GM21515 (cell line): ENCODE measurements around the gene MTTP.

Experiments
- ATAC-seq: cut with Tn5 transposase; IDR thresholded peaks from one replicate; pipeline ENCODE4 v1.9.1; 2021; ENCODE audit not compliant: unreplicated experiment

MTTP gene

DNA sequence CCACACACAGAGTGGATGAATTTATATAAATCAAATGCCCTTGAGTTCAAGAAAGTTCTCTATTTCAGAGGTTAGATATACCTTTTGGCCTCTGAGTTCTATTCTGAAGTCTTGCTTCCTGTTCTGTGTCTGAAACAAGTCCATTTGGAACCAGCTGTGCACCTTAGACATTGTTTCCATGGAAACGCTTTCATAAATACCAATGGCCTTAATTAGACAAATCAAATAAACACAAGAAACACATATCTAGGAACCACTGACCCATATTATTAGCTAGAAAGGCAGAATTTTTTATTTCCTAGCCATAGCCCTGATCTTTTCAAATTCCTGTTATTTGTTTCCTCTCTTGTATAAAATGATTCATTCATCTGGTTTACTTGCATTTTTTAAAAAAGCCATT lies 91.4 kb downstream of the MTTP start:
- ATAC-seq, result no peak

DNA sequence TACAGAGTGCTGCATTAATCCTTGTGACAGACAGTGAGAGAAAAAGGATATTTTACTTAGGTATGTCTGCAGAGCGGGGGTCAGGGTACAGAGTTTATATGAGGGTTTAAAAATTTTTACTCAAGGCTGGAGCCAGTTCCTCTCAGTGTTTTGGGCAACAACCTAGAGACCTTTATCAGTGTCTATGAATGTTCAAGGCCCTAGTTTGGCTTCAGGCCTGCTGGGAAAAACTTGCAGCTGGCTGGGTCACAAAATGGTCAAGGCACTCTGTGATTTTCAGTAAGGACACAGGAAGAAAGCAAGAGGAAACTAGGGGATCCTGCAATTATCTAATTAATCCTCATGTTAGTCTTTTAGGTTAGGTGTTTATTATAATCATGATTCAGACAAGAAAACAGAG lies 93.8 kb downstream of the MTTP start:
- ATAC-seq, result no peak

DNA sequence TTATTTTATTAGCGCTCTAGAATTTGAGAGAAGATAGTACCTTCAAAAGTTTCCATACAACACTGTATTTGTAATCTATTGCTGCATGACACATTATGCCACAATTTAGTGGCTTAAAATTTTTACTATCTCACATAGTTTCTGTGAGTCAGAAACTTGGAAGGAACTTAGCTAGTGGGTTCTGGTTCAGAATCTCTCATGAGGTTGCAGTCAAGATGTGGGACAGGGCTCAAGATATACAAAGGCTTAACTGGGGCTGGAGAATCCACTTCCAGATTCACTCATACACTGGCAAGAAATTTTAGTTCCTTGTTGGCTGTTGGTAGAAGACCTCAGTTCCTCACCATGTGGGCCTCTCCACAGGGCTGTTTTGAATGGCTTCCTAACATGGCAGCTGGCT lies 94.5 kb downstream of the MTTP start:
- no peak for ATAC-seq

DNA sequence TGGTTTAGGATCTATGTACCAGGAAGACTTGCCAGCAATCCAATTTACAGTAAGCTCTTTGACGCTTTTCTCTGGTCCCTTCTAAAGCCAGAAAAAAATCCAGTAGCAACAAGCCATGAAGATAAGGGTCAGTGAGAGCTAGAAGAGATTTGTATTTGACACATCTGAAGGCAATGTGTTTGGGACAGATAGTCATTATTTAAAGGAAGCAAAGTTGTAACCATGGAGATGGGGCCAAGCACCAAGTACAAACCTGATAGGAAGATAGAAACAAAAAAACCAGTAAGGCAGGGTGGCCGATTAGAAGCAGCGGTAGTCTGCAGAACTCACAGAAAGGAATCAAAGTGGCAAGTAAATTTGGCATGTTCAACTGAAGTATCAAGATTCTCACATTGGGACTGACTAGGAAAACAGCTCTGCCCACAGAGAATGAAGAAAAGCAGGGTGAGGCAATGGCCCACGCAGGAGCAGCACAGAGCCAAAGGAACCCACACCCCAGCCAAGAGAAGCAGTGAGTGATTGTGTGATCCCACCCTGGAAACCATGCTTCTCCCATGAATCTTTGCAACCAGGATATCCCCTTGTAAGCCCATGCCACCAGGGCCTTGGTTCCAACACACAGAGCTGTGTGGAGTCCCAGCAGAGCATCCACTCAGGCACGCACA lies 95.9 kb downstream of the MTTP start:
- no peak for ATAC-seq
